HG02759 (cell line): ENCODE measurements around the gene FAAP20.

Experiments used
- ATAC-seq: cut with Tn5 transposase; IDR thresholded peaks from one replicate; pipeline ENCODE4 v1.9.1; 2021; ENCODE audit warnings: mild to moderate bottlenecking, moderate library complexity; ENCODE audit not compliant: unreplicated experiment

Gene FAAP20

GRCh38 chr1:2197707-2198165 is 3.2 kb upstream of the FAAP20 start:
- no peak for ATAC-seq

GRCh38 chr1:2196901-2197638 is 2.5 kb upstream of the FAAP20 start:
- ATAC-seq: no peak

- no peak for ATAC-seq
These were observed 1.2 kb upstream of the FAAP20 start for GRCh38 chr1:2195785-2196184.

- peak; percentile 70 for ATAC-seq
These were observed 514 bp upstream of the FAAP20 start for GRCh38 chr1:2194898-2195673.

- ATAC-seq: no peak
These were observed 874 bp downstream of the FAAP20 start for GRCh38 chr1:2193514-2194281.

- ATAC-seq: no peak
These were observed 2.3 kb downstream of the FAAP20 start for GRCh38 chr1:2192031-2192995.

GRCh38 chr1:2190491-2190976 is 4.0 kb downstream of the FAAP20 start:
- no peak for ATAC-seq

GRCh38 chr1:2189459-2190425 is 4.8 kb downstream of the FAAP20 start:
- ATAC-seq: peak; percentile 46

GRCh38 chr1:2188336-2188735 is 6.2 kb downstream of the FAAP20 start:
- no peak for ATAC-seq

GRCh38 chr1:2187619-2188018 is 7.0 kb downstream of the FAAP20 start:
- ATAC-seq: no peak

GRCh38 chr1:2186901-2187300 is 7.7 kb downstream of the FAAP20 start:
- no peak for ATAC-seq

GRCh38 chr1:2185880-2186855 is 8.4 kb downstream of the FAAP20 start:
- no peak for ATAC-seq

- no peak for ATAC-seq
These were observed 9.6 kb downstream of the FAAP20 start for GRCh38 chr1:2184934-2185333.

- ATAC-seq: no peak
These were observed 10.0 kb downstream of the FAAP20 start for GRCh38 chr1:2184531-2184930.

GRCh38 chr1:2183937-2184334 is 10.6 kb downstream of the FAAP20 start:
- no peak for ATAC-seq

GRCh38 chr1:2182376-2182775 is 12.2 kb downstream of the FAAP20 start:
- no peak for ATAC-seq

GRCh38 chr1:2181752-2182151 is 12.8 kb downstream of the FAAP20 start:
- no peak for ATAC-seq

- ATAC-seq: no peak
These were observed 13.3 kb downstream of the FAAP20 start for GRCh38 chr1:2181271-2181670.
